Pancreas (tissue), 10 donors: Measurements from ENCODE around the gene KRTAP5-4. TPM values are rescaled to one million over a fixed set of nuclear protein-coding genes. Genes with fewer than 3 reads are reported as not detected.

Source experiments
- ATAC-seq, 4 donors: fragments of 200-7000 bp; cut with Tn5 transposase; one replicate each; pipeline versions ENCODE4 v1.8.0 to v1.9.1; 2020; ENCODE audit warnings: mild to moderate bottlenecking in 4 of 4, moderate library complexity in 4 of 4
- DNase-seq, 6 donors: peaks; one replicate each; pipeline ENCODE4 v3.0.0-alpha.2; 2020
- FAIRE-seq: peaks from 2 replicates; lab custom pipeline; 2012; peaks lifted over from hg19 to GRCh38; lab: Jason Lieb, UNC
- H3K27ac ChIP-seq, 4 donors: fragments of 200-600 bp; sonication (generic); 1 replicate in 3 of 4; 2 replicates in 1 of 4; pipeline versions ENCODE4 v1.5.0 to v1.8.0; 2020
- H3K27me3 ChIP-seq, 4 donors: fragments of 200-600 bp; one replicate each; pipeline ENCODE4 v1.8.0; 2021
- H3K36me3 ChIP-seq, 3 donors: fragments of 200-600 bp; sonication (generic) in 1 of 3; one replicate each; pipeline versions ENCODE4 v1.5.0 to v1.8.0; 2020 to 2021
- H3K4me1 ChIP-seq, 3 donors: fragments of 200-600 bp; one replicate each; pipeline ENCODE4 v1.8.0; 2021
- H3K4me3 ChIP-seq, 4 donors: fragments of 200-600 bp; sonication (generic) in 2 of 4; one replicate each; pipeline versions ENCODE4 v1.5.0 to v1.8.0; 2020 to 2021
- H3K9me3 ChIP-seq, 4 donors: fragments of 200-600 bp; one replicate each; pipeline ENCODE4 v1.8.0; 2021
- CTCF ChIP-seq, 4 donors: fragments of 200-600 bp; sonication (generic) in 3 of 4; IDR thresholded peaks; one replicate each; pipeline versions ENCODE4 v1.5.0 to v1.8.0; 2021; ENCODE audit warnings: antibody characterized with exemption in 4 of 4
- WGBS, 2 donors: extraction: QIAGEN DNeasy Blood & Tissue Kit; methylation state at CpG; one replicate each; pipeline ENCODE4 v1.1.7; 2013; 5-methylcytosine and 5-hydroxymethylcytosine counted together
- intact Hi-C, 3 donors: fragments of 100-400 bp; cut with DNase I; formaldehyde crosslinking; loops; one replicate each; pipeline versions ENCODE4 v1.11.1 to v1.14.2; 2022
- polyA plus RNA-seq, 2 donors: library from polyadenylated mRNA; stranded (reverse); fragments of 200-250 nt; gene quantifications; one replicate each; pipeline ENCODE4 v1.2.3, GENCODE V29; 2013
- total RNA-seq, 6 donors: library from RNA; stranded (reverse); fragmentation: NEBNext Ultra II Directional in 4 of 6; extraction: Animal tissue kit (Norgen Biotek cat#: 25700) in 4 of 6; gene quantifications; one replicate each; pipeline versions ENCODE4 v1.2.1 to v1.2.4, GENCODE V29; 2021 to 2023
- donor health status: healthy with polysubstance abuse.
- donor health status: DM: no; HTN: no; CAD: no; lungs with moderate emphysema.
- donor health status: DM: no; HTN: no; CAD: no.
- donor health status: control.
- donor health status: control.
- donor health status: Bipolar disorder and iron deficiency.
- donor health status: DM: yes; HTN: yes; CAD: no.
- donor health status: DM: no; HTN: no; CAD: no.
- donor health status: DM: no; HTN: no; CAD: no.
- donor health status: DM: yes; HTN: yes; CAD: no.

KRTAP5-4 gene
- total and polyA plus RNA-seq, 8 donors = not detected

DNA sequence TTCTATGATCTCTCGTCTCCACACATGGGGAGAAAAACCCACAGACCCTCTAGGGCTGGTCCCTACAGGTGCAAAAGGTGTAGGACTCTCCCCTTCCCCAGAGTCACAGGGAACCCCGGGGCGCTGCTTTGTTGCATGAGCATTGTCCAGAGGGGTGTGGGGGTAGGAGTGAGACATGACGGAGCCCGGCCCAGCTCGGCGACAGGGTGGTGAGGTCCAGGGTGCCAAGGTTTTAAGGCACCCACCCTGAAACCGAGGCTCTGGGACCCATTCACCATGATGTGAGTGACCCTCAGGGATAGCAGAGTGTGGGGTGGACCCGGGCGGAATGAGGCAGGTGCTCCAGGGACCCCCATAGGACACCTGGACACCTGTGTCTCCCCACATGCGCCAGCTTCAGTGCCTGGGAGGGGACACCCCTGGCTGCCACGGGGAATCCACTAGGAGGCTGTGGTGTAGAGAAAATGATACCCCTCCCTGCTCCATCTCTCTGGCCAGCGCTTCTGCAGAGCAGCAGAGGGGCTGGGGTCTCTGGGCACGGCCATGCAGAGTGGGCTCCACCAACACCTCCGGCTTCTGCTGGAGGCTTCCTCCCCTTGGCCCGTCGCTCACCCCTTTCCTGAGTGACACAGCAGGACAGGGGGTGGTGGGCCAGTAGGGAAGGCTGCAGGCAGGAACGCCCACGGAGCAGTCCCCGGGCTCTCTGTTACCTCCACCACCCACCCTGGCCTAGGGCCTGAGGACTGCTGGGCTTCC is 22.8 kb upstream of the KRTAP5-4 start:
- peak in 2 of 6 donors; percentile 44 to 54 for DNase-seq

GRCh38 chr11:1643146-1643690 is 21.3 kb upstream of the KRTAP5-4 start:
- no peak for TF ChIP-seq CTCF (IDR thresholded peaks at IDR 0.05)
- FAIRE-seq = no peak
- 86 to 95% methylated on average over 20 of the region's 20 CpGs for WGBS, 2 donors

More for the DNA sequence above, 22.8 kb upstream of the KRTAP5-4 start:
- no peak overlapping the region for H3K27ac ChIP-seq
- intact Hi-C loops = no loop called here
- no peak for TF ChIP-seq CTCF (IDR thresholded peaks at IDR 0.05)
- no peak for ATAC-seq
- no peaks in the 10 kb centered on the region for H3K9me3 ChIP-seq
- FAIRE-seq = no peak
- no peaks in the 10 kb centered on the region for H3K36me3 ChIP-seq
- H3K4me3 ChIP-seq = no peak overlapping the region
- no peaks in the 10 kb centered on the region for H3K4me1 ChIP-seq
- 66 to 78% methylated on average over 18 to 20 of the region's 20 CpGs for WGBS, 2 donors
- no peaks in the 10 kb centered on the region for H3K27me3 ChIP-seq

DNA sequence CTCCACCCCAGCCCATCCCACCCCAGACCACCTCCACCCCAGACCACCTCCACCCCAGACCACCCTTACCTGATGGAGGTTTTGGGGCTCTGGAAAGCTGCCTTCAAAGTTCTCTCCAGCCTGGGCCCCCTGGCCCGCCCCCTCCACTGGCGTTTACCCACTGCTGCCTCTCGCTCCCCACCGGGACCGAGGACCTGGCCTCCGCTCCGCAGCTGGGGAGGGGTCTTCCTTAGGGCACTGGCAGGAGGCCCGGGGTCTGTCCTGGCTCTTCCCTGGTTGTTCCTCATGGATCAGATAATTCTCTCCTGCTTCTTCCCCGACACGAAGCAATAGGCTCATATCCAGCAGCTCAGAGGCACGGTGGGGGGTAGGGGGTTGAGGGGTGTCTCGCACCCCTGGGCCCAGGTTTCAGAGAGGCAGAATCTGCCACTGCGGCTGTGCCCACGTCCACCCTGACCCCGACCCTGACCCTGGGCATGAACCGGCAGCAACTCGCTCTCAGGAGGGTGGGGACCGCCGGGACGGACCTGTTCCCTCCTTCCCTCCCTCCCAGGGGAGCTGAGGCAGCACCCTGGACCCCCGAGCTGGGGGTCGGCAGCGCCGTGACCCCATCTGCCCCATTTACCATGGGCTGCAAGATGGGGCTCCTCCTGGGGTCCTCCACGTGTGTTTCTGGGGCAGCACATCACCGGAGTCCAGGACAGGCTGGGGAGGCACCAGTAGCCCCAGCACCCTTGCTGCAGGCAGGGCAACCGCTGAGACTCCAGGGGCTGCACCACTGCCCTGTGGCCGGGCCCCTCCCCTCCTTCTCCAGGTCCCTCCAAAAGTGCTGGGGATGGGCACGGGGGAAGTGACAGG is 20.6 kb upstream of the KRTAP5-4 start:
- no peak overlapping the region for H3K27ac ChIP-seq
- H3K27me3 ChIP-seq = no peaks in the 10 kb centered on the region
- H3K4me3 ChIP-seq = no peak overlapping the region
- intact Hi-C loops = no loop called here
- no peaks in the 10 kb centered on the region for H3K9me3 ChIP-seq
- 59 to 73% methylated on average over 28 to 29 of the region's 29 CpGs for WGBS, 2 donors
- DNase-seq = peak in 2 of 6 donors; percentile 48 to 73
- H3K36me3 ChIP-seq = no peaks in the 10 kb centered on the region
- TF ChIP-seq CTCF (IDR thresholded peaks at IDR 0.05) = no peak
- ATAC-seq = no peak
- H3K4me1 ChIP-seq = no peaks in the 10 kb centered on the region
- no peak for FAIRE-seq

More at GRCh38 chr11:1643146-1643690, 21.3 kb upstream of the KRTAP5-4 start:
- ATAC-seq = no peak
- DNase-seq = peak in 2 of 6 donors; percentile 42 to 59
- no peaks in the 10 kb centered on the region for H3K27me3 ChIP-seq
- no peak overlapping the region for H3K27ac ChIP-seq
- H3K36me3 ChIP-seq = no peaks in the 10 kb centered on the region
- no peaks in the 10 kb centered on the region for H3K9me3 ChIP-seq
- H3K4me1 ChIP-seq = no peaks in the 10 kb centered on the region
- intact Hi-C loops = no loop called here
- H3K4me3 ChIP-seq = no peak overlapping the region

GRCh38 chr11:1641096-1641495 is 19.2 kb upstream of the KRTAP5-4 start:
- no peaks in the 10 kb centered on the region for H3K36me3 ChIP-seq
- no peaks in the 10 kb centered on the region for H3K27me3 ChIP-seq
- no peak for FAIRE-seq
- 74 to 82% methylated on average over 15 of the region's 15 CpGs for WGBS, 2 donors
- no peaks in the 10 kb centered on the region for H3K4me1 ChIP-seq
- H3K9me3 ChIP-seq = no peaks in the 10 kb centered on the region
- TF ChIP-seq CTCF (IDR thresholded peaks at IDR 0.05) = no peak
- no peak for ATAC-seq
- DNase-seq = peak in 2 of 6 donors; percentile 45 to 51
- no peak overlapping the region for H3K4me3 ChIP-seq
- intact Hi-C loops = no loop called here
- no peak overlapping the region for H3K27ac ChIP-seq
